ENCODE measurements around the gene ADAM10.

DNA sequence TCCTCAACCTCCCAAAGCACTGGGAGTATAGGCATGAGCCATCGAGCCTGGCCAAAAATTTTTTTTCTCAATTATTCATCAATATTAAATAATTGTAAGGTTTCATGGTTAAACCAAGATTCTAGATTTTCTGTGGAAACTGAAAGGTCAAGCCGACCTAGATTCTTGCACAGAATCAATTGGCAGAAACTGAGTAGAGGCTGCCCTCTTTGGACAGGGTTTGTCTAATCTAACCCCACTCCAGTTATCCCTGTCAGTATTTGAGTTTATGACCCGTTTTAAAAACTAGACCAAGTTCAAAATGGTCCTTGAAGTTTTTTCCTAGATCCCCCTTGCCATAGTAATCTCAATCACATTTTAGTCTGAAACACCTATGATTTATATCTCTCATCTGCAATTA, 8.6 kb upstream of the ADAM10 start:
- TF ChIP-seq CTCF (IDR thresholded peaks at IDR 0.05) (peak in 3 of 6 experiments; percentile 14 to 39 (median 23)), POLR2A (IDR thresholded peaks at IDR 0.05) (no peak)

Data from Peyer's patch (tissue), 4 donors.